Measurements from ENCODE around the gene MICU1.

GRCh38 chr10:72637398-72637857 lies 11.5 kb upstream of the MICU1 start:
- TF ChIP-seq, protein P1, sequence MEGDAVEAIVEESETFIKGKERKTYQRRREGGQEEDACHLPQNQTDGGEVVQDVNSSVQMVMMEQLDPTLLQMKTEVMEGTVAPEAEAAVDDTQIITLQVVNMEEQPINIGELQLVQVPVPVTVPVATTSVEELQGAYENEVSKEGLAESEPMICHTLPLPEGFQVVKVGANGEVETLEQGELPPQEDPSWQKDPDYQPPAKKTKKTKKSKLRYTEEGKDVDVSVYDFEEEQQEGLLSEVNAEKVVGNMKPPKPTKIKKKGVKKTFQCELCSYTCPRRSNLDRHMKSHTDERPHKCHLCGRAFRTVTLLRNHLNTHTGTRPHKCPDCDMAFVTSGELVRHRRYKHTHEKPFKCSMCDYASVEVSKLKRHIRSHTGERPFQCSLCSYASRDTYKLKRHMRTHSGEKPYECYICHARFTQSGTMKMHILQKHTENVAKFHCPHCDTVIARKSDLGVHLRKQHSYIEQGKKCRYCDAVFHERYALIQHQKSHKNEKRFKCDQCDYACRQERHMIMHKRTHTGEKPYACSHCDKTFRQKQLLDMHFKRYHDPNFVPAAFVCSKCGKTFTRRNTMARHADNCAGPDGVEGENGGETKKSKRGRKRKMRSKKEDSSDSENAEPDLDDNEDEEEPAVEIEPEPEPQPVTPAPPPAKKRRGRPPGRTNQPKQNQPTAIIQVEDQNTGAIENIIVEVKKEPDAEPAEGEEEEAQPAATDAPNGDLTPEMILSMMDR (IDR thresholded peaks at IDR 0.05), result no peak
- TF ChIP-seq POLR2AphosphoS5 (IDR thresholded peaks at IDR 0.05; ENCODE audit: low read depth, low read length) (no peak), REST (IDR thresholded peaks at IDR 0.05; ENCODE audit: insufficient read depth in 1 of 2, low read depth in 2 of 2, low read length in 1 of 2) (no peak), TCF7L2 (IDR thresholded peaks at IDR 0.05; ENCODE audit: low read depth, low read length) (no peak), SIN3A (IDR thresholded peaks at IDR 0.05; ENCODE audit: borderline replicate concordance, insufficient read depth, low read depth, low read length) (no peak)
